ENCODE measurements around the gene MRTFA.
A peak's percentile ranks its signal among the peaks of the same experiment; 100 is the strongest.
"Not testable (repeated sequence)": the region's sequence is repeated elsewhere in the genome, so short reads cannot be mapped to it uniquely, and the experiment has no call there.

MRTFA gene

DNA sequence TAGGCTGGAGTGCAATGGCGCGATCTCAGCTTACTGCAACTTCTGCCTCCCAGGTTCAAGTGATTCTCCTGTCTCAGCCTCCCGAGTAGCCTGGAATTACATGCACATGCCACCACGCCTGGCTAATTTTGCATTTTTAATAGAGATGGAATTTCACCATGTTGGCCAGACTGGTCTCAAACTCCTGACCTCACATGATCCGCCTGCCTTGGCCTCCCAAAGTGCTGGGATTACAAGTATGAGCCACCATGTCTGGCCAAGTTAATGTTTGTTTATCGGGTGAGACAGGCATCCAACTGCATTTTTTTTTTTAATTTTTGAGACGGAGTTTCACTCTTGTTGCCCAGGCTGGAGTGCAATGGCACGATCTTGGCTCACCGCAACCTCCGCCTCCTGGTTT lies 20.1 kb upstream of the MRTFA start:
- not testable (repeated sequence) for DNase-seq

DNA sequence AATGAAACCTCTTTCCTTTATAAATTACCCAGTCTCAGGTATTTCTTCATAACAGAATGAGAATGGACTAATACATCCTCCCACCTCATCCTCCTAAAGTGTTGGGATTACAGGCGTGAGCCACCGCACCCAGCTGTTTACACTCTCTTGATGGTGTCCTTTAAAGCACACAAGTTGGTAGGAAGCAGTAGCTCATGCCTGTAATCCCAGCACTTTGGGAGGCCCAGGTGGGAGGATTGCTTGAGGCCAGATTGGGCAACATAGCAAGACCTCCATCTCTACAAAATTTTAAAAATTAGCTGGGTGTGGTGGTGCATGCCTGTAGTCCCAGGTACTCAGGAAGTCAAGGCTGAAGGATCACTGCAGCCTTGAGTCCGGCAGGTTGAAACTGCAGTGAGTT lies 19.4 kb upstream of the MRTFA start:
- not testable (repeated sequence) for DNase-seq

DNA sequence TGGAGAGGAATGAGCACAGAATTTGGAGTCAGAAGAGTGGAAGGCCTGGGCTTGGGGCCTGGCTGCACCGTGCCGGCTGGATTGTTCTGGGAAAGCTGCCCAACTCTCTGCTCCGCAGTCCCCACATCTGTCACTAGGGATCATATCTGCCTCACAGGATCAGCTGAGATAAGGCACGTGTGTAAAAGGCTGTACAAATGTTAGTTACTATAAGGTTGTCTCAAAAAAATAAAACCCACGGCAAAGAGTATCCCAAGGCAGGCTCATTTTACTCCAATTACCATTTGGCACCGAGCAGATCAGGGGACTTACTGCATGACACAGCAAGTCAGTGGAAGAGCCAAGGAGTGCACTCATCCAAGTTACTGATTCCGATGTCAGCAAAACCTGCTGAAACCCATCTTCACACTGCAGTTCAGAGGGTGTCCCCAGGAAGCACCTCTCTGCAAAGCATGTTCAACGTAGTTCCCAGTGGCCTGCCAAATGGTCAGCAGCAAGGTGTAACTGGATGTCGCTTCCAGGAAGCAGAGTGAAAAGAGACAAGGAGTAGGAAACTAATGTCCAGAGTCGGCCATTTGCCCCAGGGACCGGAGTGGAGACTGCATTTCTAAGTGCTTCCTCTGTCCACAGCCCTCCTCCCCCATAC lies 18.1 kb upstream of the MRTFA start:
- peak in 1 of 2 experiments; percentile 30 for DNase-seq

DNA sequence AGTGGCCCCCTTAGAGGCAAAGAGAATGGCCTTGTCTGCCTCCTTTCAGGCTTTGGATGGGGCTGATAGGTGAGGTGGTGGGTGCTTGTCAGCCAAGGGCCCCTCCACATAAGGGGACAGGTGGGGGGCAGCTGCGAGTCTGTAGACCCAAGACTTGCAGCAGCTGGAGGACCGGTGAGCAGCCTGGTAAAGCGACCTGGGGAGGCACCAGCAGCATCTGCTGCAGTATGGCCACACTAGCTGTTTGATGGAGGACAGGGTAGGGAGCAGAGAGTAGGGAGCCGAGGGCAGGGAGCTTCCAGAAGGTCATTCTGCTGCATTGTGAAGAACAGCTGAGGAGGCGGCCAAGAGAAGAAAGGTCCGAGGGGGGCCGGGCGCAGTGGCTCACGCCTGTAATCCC lies 16.8 kb upstream of the MRTFA start:
- no peak for DNase-seq

DNA sequence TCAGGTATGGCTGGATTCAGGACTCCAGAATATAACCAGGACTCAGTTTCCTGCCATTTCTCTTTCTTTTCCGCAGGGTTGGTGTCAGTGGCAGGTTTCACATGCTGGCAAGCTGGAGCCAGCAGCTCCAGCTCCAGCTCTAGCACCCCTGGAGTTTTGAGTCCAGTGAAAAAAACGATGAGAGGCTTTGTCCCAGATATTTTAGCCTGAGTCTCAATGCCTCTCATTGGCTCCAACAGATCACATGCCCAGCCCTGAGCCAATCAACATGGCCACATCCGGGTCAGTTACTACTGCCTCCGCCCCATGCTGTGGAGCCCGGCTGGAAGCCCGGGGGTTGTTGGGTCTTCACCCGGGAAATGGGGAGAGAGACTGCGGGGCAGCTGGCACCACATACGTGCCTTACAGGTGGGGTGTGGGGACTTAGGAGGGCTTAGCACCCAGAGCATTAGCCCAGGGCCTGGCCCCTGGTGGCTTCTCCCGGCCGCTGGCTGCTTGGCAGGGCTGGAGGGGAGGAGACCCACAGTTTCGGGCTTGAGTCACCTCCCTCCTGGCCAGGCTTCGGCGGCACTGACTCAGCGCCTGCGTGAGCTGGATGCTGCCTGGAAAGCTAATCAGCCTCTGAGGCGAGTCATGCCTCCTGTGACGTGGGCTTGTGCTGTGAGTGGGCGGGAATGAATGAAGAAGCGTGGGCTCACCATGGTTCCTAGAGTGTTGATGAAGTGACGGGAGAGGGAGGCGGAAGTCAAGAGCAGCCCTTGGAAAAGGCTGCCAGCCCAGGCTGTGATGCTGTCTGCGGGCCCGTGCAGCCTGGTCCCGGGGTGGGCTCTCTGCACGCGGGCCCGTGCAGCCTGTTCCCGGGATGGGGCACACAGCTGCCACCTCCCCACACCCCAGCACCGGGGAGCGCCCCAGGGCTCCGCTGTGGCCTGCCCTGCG lies 15.3 kb upstream of the MRTFA start:
- peak; percentile 94 for DNase-seq

DNA sequence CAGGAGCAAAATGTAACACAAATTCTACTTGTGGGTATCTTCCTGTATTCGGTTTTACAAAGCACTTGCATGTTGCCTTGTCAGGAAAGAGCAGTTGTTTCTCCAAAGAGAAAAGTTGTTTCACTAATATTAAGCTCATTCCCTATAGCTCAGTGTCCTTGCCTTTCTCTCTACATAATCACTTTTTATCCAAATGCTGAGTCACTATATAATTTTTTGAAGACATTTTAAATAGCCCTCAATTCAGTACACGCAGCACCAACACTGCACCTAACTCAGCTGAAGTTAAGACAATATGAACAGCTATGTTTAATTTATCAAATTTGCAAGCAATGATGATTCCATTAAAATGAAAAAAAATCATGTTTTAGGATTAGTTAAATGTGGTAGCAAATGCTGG lies 14.5 kb upstream of the MRTFA start:
- no peak for DNase-seq

DNA sequence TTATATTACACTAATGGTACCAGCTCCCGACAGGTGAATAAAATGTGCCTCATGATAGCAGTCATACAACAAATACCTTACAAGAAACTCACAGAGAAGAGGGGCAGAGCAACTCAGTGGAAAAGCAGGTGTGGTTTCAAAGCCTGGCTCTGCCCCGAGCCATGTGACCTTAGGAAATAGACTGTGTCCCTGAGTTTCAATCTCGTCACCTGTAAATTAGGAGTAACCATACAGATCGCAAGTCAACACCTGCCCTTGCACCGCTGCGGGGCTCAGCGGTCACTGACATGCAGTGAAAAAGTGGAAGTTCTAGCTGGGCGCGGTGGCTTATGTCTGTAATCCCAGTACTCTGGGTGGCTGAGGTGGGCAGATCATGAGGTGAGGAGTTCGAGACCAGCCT lies 11.9 kb upstream of the MRTFA start:
- DNase-seq, result no peak

DNA sequence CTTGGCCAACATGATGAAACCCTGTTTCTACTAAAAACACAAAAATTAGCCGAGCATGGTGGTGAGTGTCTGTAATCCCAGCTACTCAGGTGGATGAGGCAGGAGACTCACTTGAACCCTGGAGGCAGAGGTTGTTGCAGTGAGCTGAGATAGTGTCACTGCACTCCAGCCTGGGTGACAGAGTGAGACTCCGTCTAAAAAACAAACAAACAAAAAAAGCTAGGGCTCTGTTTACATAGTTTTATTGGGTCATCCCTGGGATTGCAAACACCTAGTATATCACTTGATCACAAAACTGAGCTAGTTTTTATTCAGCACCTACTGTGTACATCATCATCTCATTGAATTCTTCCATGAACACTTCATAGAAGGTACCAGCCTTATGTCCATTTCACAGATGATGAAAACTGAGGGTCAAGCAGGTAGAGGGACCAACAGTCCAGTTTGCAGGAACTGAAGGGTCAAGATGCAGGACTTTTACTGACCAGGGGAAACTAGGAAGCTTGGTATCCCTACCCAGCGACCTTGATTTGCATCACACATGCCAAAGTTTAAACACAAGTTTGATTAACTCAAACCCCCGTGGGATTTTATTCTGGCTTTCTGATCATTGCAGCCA lies 9.2 kb upstream of the MRTFA start:
- DNase-seq, result no peak

DNA sequence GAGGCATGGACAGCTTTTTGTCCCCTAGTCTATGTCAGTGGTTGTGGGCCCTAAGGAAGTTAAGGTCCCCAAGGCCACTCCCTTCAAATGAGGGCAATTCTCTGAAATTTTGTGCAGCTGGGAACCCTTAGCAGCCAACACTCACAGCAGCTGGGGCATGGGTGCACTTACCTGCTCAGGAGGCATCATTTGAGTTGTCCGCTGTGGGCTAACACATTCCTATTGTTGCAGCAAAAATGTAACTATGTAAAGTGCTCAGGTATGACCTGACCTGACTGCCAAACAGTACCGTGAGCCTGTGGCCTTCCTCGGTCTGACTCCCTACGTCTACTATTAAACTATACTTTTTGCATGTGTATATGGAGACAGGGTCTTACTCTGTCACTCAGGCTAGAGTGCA lies 5.8 kb upstream of the MRTFA start:
- no peak for DNase-seq

DNA sequence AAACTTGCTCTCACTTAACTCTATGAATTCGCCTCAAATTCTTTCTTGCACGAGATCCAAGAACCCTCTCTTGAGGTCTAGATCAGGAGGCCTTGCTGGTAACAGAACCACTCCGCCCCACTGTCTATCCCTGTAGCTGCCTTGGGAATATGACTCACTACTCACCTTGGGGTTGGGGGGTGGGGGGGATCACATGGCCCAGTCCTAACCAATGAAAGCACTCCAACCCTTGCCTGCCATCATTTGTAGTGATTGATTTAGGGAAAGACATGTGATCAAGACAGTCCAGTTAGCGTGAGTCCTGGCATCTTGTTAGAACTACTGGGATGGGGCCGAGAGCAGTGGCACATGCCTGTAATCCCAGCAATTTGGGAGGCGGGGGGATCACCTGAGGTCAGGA lies 4.8 kb upstream of the MRTFA start:
- DNase-seq, result no peak

DNA sequence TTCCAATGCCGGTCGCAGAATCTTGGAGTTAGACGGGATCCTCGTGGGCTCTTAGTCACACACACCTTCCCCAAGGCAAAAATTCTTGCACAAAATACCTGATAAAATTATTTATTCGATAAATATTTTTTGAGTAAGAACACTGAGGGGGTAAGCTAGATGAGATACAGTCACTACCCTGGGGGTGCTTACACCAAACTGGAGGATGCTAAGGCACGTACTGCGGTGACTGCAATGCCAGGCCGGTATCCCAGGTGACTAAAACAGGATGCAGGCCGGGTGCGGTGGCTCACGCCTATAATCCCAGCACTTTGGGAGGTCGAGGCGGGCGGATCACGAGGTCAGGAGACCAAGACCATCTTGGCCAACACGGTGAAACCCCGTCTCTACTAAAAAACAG lies 1.7 kb upstream of the MRTFA start:
- DNase-seq, result no peak

DNA sequence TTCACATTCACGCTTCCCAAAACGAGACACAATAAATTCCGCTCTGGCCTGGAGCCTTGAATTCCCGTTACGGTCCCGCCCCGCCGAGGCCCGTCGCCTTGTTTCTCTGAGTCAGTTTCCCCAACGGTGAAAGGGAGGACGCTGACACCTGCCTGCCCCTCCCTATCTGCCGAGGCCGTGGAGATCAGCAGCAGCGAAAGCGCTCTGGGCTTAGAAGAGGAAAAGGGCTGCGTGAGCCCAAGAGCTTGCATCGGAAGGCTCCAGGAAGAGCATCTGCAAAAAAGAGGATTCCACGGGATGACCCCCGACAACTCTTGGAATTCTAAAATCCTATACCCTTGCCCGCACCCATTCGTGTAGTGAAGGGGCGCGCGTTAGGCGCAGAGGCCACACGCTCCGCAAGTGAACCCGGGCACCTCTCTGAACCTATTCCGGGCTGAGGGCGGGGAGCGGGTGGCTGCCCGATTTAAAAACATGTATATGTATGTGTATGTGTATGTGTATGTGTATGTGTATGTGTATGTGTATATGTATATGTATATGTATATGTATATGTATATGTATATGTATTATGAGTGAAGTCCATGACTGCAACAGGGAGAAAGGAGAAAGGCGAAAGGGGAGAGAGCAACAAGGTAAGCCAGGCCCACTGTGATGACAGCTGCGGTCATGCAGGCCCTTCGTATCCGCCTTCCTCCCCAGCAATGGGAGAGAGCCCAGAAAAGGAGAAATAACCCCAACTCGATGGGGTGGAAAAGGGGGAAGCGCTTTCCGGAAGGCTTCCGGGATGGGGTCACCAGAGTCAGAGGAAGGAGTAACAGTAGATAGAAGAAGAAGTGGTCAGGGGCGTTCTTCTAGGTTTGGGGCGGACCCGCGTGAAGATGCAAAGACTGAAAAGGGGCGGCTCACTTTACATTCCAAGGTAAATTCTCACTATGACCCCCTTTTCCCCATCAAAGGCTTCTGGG lies 948 bp upstream of the MRTFA start:
- DNase-seq, result no peak

DNA sequence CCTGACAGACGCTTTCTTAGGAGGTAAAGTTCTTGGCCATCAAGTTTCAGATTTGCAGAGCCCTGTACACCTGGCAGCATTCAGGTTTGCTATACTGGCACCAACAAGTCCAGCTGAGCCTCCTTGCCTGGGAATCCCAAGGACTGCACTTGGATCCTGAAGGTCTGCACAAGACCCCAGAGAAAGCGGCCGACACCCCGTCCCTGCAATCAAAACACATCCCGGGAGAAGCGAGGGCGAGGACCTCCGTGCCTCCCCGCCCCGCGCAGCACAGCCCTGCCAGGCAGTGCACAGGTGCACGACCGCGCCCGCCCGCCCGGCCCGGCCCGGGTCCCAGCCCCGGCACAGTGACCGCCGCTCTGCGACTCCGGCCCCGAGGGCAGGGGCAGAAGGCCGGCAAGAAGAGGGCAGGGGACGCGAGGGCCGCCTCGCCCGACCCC lies 559 bp downstream of the MRTFA start:
- no peak for DNase-seq

DNA sequence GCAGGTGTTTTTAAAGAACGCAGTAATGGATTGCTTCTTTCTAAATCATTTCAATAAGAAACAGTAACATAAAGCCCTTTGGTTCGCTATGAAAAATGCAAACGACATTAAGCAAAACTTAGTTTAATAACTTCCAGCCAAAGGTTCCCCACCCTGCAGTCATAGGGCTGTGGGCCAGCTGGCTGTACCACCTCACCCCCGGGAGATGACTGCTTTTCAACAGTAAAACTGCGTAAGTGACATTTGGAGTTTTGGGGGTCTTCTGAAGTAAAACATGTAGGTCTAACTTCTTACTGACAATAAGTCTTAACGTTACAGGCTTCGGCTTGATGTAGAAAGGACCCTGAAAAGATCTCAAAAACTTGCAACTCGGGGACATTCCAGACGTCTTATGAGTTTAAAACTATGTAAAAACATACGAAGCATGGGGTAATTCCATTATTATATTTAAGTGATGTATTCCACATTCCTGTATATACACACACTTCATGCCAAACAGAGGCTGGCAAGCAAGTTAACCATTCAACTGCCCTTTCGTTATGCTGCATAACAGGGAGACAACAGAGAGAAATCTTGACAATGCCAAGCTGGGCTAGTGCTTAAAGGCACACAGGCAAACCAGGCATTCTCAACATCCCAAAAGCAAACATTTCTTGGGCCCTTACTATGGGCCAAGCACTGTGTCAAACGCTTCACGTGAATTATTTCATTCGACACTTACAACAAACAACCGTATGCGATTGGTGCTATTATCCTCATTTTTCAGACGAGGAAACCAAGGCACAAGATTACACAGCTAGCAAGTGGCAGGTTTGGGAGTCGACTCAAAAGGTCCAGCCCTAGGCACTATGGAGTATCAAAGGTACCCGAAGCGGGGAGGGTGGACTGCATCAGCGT lies 1.2 kb downstream of the MRTFA start:
- DNase-seq, result no peak

DNA sequence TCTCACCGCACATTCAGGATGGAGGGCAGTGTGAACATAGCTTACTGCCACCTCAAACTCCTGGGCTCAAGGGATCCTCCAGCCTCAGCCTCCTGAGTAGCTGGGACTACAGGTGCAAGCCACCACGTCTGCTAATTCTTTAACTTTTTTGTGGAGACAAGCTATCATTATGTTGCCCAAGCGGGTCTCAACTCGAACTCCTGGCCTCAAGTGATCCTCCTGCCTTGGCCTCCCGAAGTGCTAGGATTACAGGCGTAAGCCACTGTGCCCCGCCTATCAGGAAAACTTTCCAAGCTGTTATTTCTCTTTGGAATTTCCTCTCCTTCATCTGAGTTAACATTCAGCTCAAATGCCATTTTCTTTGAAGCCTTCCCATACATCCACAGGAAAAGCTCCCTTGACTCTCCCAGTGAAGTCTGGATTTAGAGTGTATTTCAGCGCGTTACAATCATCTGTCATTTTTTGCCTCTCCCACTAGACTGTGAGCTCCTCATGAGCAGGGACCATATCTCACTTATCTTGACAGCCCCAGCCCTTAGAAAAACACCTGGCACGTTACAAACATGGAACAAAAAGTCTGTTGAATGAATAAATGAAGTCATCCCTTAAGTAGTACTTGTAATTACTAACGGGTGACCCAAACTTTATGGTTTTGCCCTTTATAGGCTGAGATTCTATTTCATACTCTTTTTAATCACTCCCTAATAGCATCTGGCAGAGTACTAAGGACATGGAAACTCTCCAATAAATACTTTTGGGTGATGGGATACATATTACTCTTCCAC lies 2.2 kb downstream of the MRTFA start:
- DNase-seq, result no peak

DNA sequence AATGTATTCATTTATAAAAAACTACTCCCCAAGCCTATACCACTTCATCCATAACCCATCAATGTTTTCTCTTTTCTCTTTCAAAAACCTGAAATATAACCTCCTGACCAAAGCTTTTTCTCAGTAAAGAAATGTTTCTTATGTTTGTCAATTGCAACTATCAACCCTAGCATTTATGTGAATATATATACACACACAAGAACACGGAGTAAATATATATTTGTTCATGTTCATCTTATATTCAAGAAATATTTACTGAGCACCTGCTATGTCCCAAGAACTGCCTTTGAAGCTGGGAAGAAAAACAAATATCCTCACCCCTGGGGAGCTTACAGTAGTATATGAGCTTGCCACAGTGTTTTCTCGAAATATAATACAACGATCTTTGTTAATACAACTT lies 3.5 kb downstream of the MRTFA start:
- DNase-seq, result no peak

DNA sequence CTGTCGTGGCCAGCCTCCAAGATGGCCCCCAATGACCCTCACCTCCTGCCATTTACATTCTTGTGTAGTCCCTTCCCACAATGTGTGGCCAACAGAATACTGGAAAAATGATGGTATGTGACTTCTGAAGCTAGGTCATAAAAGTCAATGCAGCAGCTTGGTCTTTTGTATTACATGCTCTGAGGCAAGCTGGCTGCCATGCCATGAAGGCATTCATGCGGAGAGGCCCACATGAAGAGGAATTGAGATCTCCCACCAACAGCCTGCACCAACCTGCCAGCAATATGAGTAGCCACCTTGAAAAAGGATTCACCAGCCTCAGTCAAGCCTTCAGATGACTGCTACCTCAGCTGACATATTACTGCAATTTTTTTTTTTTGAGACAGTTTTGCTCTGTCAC lies 4.6 kb downstream of the MRTFA start:
- DNase-seq, result no peak

DNA sequence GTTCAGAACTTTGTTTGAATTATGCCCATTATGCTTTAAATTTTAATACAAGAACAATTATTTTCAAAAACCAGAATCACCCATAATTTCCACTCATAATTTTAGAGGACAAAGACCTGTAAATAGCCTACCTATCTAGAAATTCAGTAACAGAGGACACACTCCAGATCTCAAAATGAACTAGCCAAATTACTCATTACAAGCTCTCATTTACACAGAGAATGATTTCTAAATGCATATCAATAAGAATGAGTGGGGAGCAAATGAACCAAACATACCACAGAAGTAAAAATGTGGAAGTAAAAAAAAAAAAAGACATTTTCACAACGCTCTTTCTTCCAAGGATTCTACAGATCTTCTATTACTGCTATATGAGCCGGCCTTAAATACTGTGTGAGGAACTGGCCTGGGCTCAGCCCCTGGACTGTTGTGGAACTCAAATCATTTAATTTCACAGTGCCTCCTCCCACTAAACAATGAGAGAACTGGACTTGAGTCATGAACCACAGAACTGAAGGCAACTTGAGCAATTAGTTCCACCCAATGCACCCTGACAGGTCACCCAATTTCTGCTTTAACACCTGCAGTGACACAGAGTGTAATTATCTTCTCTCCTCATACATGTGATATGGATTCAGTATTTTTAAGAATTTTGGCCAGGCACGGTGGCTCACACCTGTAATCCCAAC lies 8.0 kb downstream of the MRTFA start:
- no peak for DNase-seq

DNA sequence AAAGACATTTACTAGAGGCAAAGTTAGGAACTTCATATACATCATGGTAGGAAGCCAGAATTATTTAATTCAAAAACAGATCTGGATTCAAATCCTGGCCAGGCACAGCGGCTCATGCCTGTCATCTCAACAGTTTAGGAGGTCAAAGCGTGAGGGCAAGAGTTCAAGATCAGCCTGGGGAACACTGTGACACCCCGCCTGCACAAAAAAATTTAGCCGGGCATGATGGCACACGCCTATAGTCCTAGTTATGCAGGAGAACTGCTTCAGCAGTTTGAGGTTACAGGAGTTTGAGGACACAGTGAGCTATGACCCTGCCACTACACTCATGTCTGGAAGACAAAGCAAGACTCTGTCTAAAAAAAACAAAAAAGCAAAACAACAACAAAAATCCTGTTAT lies 8.9 kb downstream of the MRTFA start:
- DNase-seq, result no peak

DNA sequence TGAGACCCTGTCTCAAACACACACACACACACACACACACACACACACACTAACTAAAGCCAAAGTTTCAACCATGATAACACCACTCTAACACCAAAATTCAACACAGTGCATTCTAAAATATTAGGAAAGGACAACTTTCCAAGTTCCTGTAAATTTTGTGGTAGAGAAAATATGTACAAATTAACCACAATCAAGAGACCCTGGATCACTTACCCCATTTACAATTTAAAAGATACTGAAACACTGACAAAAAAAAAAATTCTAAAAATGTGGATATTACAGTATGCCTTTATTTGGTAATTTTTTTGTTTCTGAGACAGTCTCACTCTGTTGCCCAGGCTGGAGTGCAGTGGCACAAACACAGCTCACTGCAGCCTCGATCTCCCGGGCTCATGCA lies 9.7 kb downstream of the MRTFA start:
- no peak for DNase-seq

Data from SHP77 (cell line).